ENCODE measurements around the gene TNFAIP8L2.

The TNFAIP8L2 gene

GRCh38 chr1:151156515-151156819, at the start of gene TNFAIP8L2:
TNFAIP8L2 (plus strand) TSS chr1:151156649; CDS start chr1:151158698, 2,049 bp downstream.
- peak; percentile 30 for DNase-seq (ENCODE audit: low spot score)

- no peak for DNase-seq (ENCODE audit: low spot score)
Observed at GRCh38 chr1:151106894-151107293, 49.6 kb upstream of the TNFAIP8L2 start.

GRCh38 chr1:151108331-151108730, 48.1 kb upstream of the TNFAIP8L2 start:
- DNase-seq (ENCODE audit: low spot score): no peak

- DNase-seq (ENCODE audit: low spot score): no peak
Observed at GRCh38 chr1:151113877-151114276, 42.6 kb upstream of the TNFAIP8L2 start.

- no peak for DNase-seq (ENCODE audit: low spot score)
Observed at GRCh38 chr1:151124763-151125403, 31.6 kb upstream of the TNFAIP8L2 start.

- no peak for DNase-seq (ENCODE audit: low spot score)
Observed at GRCh38 chr1:151128800-151129199, 27.6 kb upstream of the TNFAIP8L2 start.

GRCh38 chr1:151130987-151131586, 25.4 kb upstream of the TNFAIP8L2 start:
- DNase-seq (ENCODE audit: low spot score): no peak

- DNase-seq (ENCODE audit: low spot score): no peak
Observed at GRCh38 chr1:151131701-151132334, 24.6 kb upstream of the TNFAIP8L2 start.

GRCh38 chr1:151132335-151133017, 24.0 kb upstream of the TNFAIP8L2 start:
- DNase-seq (ENCODE audit: low spot score): peak; percentile 47

- peak; percentile 48 for DNase-seq (ENCODE audit: low spot score)
Observed at GRCh38 chr1:151133018-151133806, 23.2 kb upstream of the TNFAIP8L2 start.

- DNase-seq (ENCODE audit: low spot score): no peak
Observed at GRCh38 chr1:151134396-151134795, 22.1 kb upstream of the TNFAIP8L2 start.

- DNase-seq (ENCODE audit: low spot score): no peak
Observed at GRCh38 chr1:151134991-151135390, 21.5 kb upstream of the TNFAIP8L2 start.

GRCh38 chr1:151135433-151136385, 20.7 kb upstream of the TNFAIP8L2 start:
- DNase-seq (ENCODE audit: low spot score): no peak

GRCh38 chr1:151137789-151138188, 18.7 kb upstream of the TNFAIP8L2 start:
- DNase-seq (ENCODE audit: low spot score): no peak

- no peak for DNase-seq (ENCODE audit: low spot score)
Observed at GRCh38 chr1:151142411-151143056, 13.9 kb upstream of the TNFAIP8L2 start.

GRCh38 chr1:151143057-151143435, 13.4 kb upstream of the TNFAIP8L2 start:
- no peak for DNase-seq (ENCODE audit: low spot score)

- no peak for DNase-seq (ENCODE audit: low spot score)
Observed at GRCh38 chr1:151143986-151144385, 12.5 kb upstream of the TNFAIP8L2 start.

- no peak for DNase-seq (ENCODE audit: low spot score)
Observed at GRCh38 chr1:151144474-151145303, 11.8 kb upstream of the TNFAIP8L2 start.

- DNase-seq (ENCODE audit: low spot score): peak; percentile 50
Observed at GRCh38 chr1:151145304-151146071, 11.0 kb upstream of the TNFAIP8L2 start.

All from D341Med (cell line).